Heart right ventricle (tissue), 16 donors: ENCODE results near the gene TKT. TPM values are rescaled to one million over a fixed set of nuclear protein-coding genes. Genes with fewer than 3 reads are reported as not detected.
A peak's percentile ranks its signal among the peaks of the same experiment; 100 is the strongest.

Experiments
- ATAC-seq, 8 donors: fragments of 200-7000 bp; cut with Tn5 transposase; one replicate each; pipeline ENCODE4 v1.9.1; 2020; ENCODE audit warnings: mild to moderate bottlenecking in 8 of 8, moderate library complexity in 8 of 8, moderate number of reproducible peaks in 1 of 8
- DNase-seq, 2 donors: peaks; one replicate each; pipeline ENCODE4 v3.0.0-alpha.2; 2020
- H3K27ac ChIP-seq, 10 donors: fragments of 200-600 bp; sonication (generic) in 2 of 10; one replicate each; pipeline versions ENCODE4 v1.5.0 to v1.8.0; 2020 to 2022; ENCODE audit warnings: mild to moderate bottlenecking in 3 of 10
- H3K27me3 ChIP-seq, 7 donors: fragments of 200-600 bp; one replicate each; pipeline ENCODE4 v1.8.0; 2021 to 2022; ENCODE audit warnings: mild to moderate bottlenecking in 2 of 7
- H3K36me3 ChIP-seq, 9 donors: fragments of 200-600 bp; sonication (generic) in 1 of 9; one replicate each; pipeline versions ENCODE4 v1.5.0 to v1.8.0; 2020 to 2022; ENCODE audit warnings: mild to moderate bottlenecking in 2 of 9
- H3K4me1 ChIP-seq, 9 donors: fragments of 200-600 bp; sonication (generic) in 1 of 9; one replicate each; pipeline versions ENCODE4 v1.5.0 to v1.8.0; 2020 to 2022; ENCODE audit warnings: mild to moderate bottlenecking in 4 of 9
- H3K4me3 ChIP-seq, 10 donors: fragments of 200-600 bp; sonication (generic) in 2 of 10; one replicate each; pipeline versions ENCODE4 v1.5.0 to v1.8.0; 2020 to 2022; ENCODE audit warnings: mild to moderate bottlenecking in 7 of 10, moderate library complexity in 2 of 10
- H3K9me3 ChIP-seq, 11 donors: fragments of 200-600 bp in 10 of 11; sonication (generic) in 2 of 11; one replicate each; pipeline versions ENCODE4 v1.5.0 to v1.8.0; 2013 to 2022; ENCODE audit warnings: mild to moderate bottlenecking in 2 of 11, control low read depth in 1 of 11, moderate library complexity in 1 of 11
- CTCF ChIP-seq, 9 donors: fragments of 200-600 bp; sonication (generic) in 2 of 9; IDR thresholded peaks; one replicate each; pipeline versions ENCODE4 v1.5.0 to v1.8.0; 2021 to 2022; ENCODE audit warnings: antibody characterized with exemption in 9 of 9, mild to moderate bottlenecking in 5 of 9, moderate library complexity in 1 of 9
- WGBS, 2 donors: extraction: QIAGEN DNeasy Blood & Tissue Kit; methylation state at CpG; one replicate each; pipeline ENCODE4 v1.1.7; 2013; ENCODE audit warnings: inconsistent platforms in 1 of 2; 5-methylcytosine and 5-hydroxymethylcytosine counted together
- intact Hi-C, 10 donors: fragments of 100-400 bp; cut with DNase I; formaldehyde crosslinking; loops; one replicate each; pipeline versions ENCODE4 v1.11.1 to v1.14.2; 2022
- polyA plus RNA-seq, 2 donors: library from polyadenylated mRNA; stranded (reverse); fragments of 200-250 nt; gene quantifications; one replicate each; pipeline ENCODE4 v1.2.3, GENCODE V29; 2013
- total RNA-seq, 10 donors: library from RNA; stranded (reverse); fragmentation: NEBNext Ultra II Directional in 3 of 10; extraction: Animal tissue kit (Norgen Biotek cat#: 25700) in 3 of 10; gene quantifications; one replicate each; pipeline versions ENCODE4 v1.2.1 to v1.2.4, GENCODE V29; 2021 to 2023
- donor health status: Arrhythmogenic right ventricular cardiomyopathy.
- donor health status: ischemic (EF 13 %, LVEDD 7.1; RV severe dilation, severe dysfunction).
- donor health status: healthy with polysubstance abuse.
- donor health status: DM: no; HTN: yes; CAD: no.
- donor health status: DM: no; HTN: no; CAD: no.
- donor health status: ischemic (EF 25% LVEDD 6.9; RV normal size, moderate dysfunction).
- donor health status: ischemic (EF 25% LVEDD 5.7; RV mildly dilated, moderate dysfunction).
- donor health status: healthy.
- donor health status: DM: yes; HTN: yes; CAD: no.
- donor health status: Ischemic cardiomyopathy.
- donor health status: ischemic (EF 35%, LVEDD 5.7; RV mildly dilated, moderate dysfunction).
- donor health status: nonischemic (EF 11% LVEDD 7.7; RV severe dilation, severe dysfunction).
- donor health status: DM: yes; HTN: yes; CAD: no.
- donor health status: PGD.
- donor health status: ischemic (EF 29% LVEDD 5.4; RV normal size, mild dysfunction).
- donor health status: nonischemic (EF 23%, LVEDD 6.1; RV moderate dilation, normal function).

Gene TKT
- total and polyA plus RNA-seq, 12 donors = 16.5 to 91.4 (median 31.2) TPM

GRCh38 chr3:53196575-53197407, 59.0 kb downstream of the TKT start:
- 58 to 64% methylated on average over 17 of the region's 17 CpGs for WGBS, 2 donors
- H3K4me3 ChIP-seq = no peak overlapping the region
- intact Hi-C loops = loop anchor here in 9 of 10 donors (1.0 to 10.0 kb wide), 6 partner anchors 62 to 342 kb away; partner anchors contain the start of gene RFT1 (in 4 of the 9)
- DNase-seq = no peak
- H3K27ac ChIP-seq = no peak overlapping the region
- peaks cover 10 to 46% (median 28%) of the 10 kb centered on the region in 9 donors for H3K4me1 ChIP-seq
- H3K36me3 ChIP-seq = peaks cover 0 to 25% (median 0%) of the 10 kb centered on the region in 9 donors
- no peaks in the 10 kb centered on the region for H3K9me3 ChIP-seq
- peak in 1 of 8 donors; percentile 23 for ATAC-seq
- peak in 1 of 9 donors; percentile 20 for TF ChIP-seq CTCF (IDR thresholded peaks at IDR 0.05)
- H3K27me3 ChIP-seq = no peaks in the 10 kb centered on the region

GRCh38 chr3:53195602-53196574, 59.9 kb downstream of the TKT start:
- ATAC-seq (peak; percentile 70 to 85 (median 78)), DNase-seq (peak in 1 of 2 donors; percentile 62)
- 26 to 28% methylated on average over 36 of the region's 36 CpGs for WGBS, 2 donors
- Histone ChIP-seq H3K9me3 (no peaks in the 10 kb centered on the region), H3K27me3 (no peaks in the 10 kb centered on the region), H3K36me3 (peaks cover 0 to 34% (median 0%) of the 10 kb centered on the region in 9 donors), H3K4me3 (no peak overlapping the region), H3K4me1 (peaks cover 10 to 46% (median 28%) of the 10 kb centered on the region in 9 donors), H3K27ac (peak overlapping the region in 1 of 10 donors; percentile 8)
- intact Hi-C loops = loop anchor here (1.0 to 10.0 kb wide), 6 partner anchors 61 to 341 kb away; partner anchors contain the start of gene RFT1 (in 4 of the 10)
- TF ChIP-seq CTCF (IDR thresholded peaks at IDR 0.05) = peak; percentile 98 to 100 (median 99)

GRCh38 chr3:53195066-53195450, 60.8 kb downstream of the TKT start:
- TF ChIP-seq CTCF (IDR thresholded peaks at IDR 0.05) = no peak
- no peaks in the 10 kb centered on the region for H3K27me3 ChIP-seq
- no peak overlapping the region for H3K4me3 ChIP-seq
- no peaks in the 10 kb centered on the region for H3K9me3 ChIP-seq
- intact Hi-C loops = loop anchor here in 6 of 10 donors (1.0 to 10.0 kb wide), 4 partner anchors 63 to 340 kb away; partner anchors contain the start of gene RFT1 (in 4 of the 6)
- H3K27ac ChIP-seq = no peak overlapping the region
- peaks cover 0 to 42% (median 3%) of the 10 kb centered on the region in 9 donors for H3K36me3 ChIP-seq
- DNase-seq (no peak), ATAC-seq (peak in 1 of 8 donors; percentile 8)
- 92 to 94% methylated on average over 10 of the region's 10 CpGs for WGBS, 2 donors
- peaks cover 10 to 46% (median 28%) of the 10 kb centered on the region in 9 donors for H3K4me1 ChIP-seq
